OCI-LY7 (cell line): ENCODE results near the gene NTN3. TPM values are rescaled to one million over a fixed set of nuclear protein-coding genes. Genes with fewer than 3 reads are reported as not detected.

Experiments used
- BruUV-seq: library from RNA; stranded (reverse); fragments of 400-500 nt; replicated peaks from 2 replicates; lab custom pipeline; 2021; lab: Mats Ljungman, UMichigan
- CTCF ChIA-PET: fragments of 300-600 bp; sonication (Branson Sonifier 250); formaldehyde crosslinking; loops from one replicate; lab custom pipeline; 2022; ENCODE audit warnings: antibody characterized with exemption; ENCODE audit not compliant: unreplicated experiment; lab: Charles Lee
- POLR2A ChIA-PET: fragments of 300-600 bp; sonication (Branson Sonifier 250); formaldehyde crosslinking; loops from one replicate; lab custom pipeline; 2022; ENCODE audit warnings: antibody characterized with exemption; lab: Charles Lee
- DNase-seq: peaks from one replicate; pipeline ENCODE4 v3.0.0-alpha.2; 2015; ENCODE audit warnings: low spot score
- H2AFZ ChIP-seq: fragments of 200-600 bp; sonication (generic), shearing (Covaris generic); 2 replicates; pipeline ENCODE4 v1.6.1; 2014; ENCODE audit warnings: mild to moderate bottlenecking, antibody characterized with exemption, low read length, moderate library complexity
- H3K27ac ChIP-seq: fragments of 200-600 bp; sonication (generic); 2 replicates; pipeline ENCODE4 v1.5.1; 2014; ENCODE audit warnings: mixed run types, low read depth, mild to moderate bottlenecking, moderate library complexity, low read length, inconsistent platforms; ENCODE audit not compliant: poor library complexity, severe bottlenecking
- H3K36me3 ChIP-seq: fragments of 200-600 bp; sonication (generic); 2 replicates; pipeline ENCODE4 v1.6.1; 2014; ENCODE audit warnings: mild to moderate bottlenecking, antibody characterized with exemption, low read length, moderate library complexity, mixed read lengths; ENCODE audit not compliant: insufficient read depth
- H3K4me1 ChIP-seq: fragments of 200-600 bp; sonication (generic); 2 replicates; pipeline ENCODE4 v1.5.1; 2014; ENCODE audit warnings: mild to moderate bottlenecking, low read length; ENCODE audit not compliant: insufficient read depth, poor library complexity, severe bottlenecking
- H3K4me2 ChIP-seq: fragments of 200-600 bp; sonication (generic); 2 replicates; pipeline ENCODE4 v1.6.1; 2014; ENCODE audit warnings: mild to moderate bottlenecking, low read length
- H3K4me3 ChIP-seq: fragments of 200-600 bp; sonication (generic); 2 replicates; pipeline ENCODE4 v1.5.1; 2014; ENCODE audit warnings: mild to moderate bottlenecking, low read depth, low read length; ENCODE audit not compliant: poor library complexity, severe bottlenecking
- H3K79me2 ChIP-seq: fragments of 200-600 bp; sonication (generic); 2 replicates; pipeline ENCODE4 v1.6.1; 2016; ENCODE audit warnings: low read depth, mild to moderate bottlenecking, low read length, moderate library complexity, mixed read lengths; ENCODE audit not compliant: insufficient read depth
- H3K9me2 ChIP-seq: fragments of 200-600 bp; sonication (generic); 2 replicates; pipeline ENCODE4 v1.6.1; 2016; ENCODE audit warnings: mild to moderate bottlenecking, low read length, mixed read lengths; ENCODE audit not compliant: insufficient read depth
- H3K9me3 ChIP-seq: fragments of 200-600 bp; sonication (generic); 2 replicates; pipeline ENCODE4 v1.6.1; 2014; ENCODE audit warnings: mild to moderate bottlenecking, mixed run types, low read length, mixed read lengths
- H4K20me1 ChIP-seq: fragments of 200-600 bp; sonication (generic); 2 replicates; pipeline ENCODE4 v1.6.1; 2014; ENCODE audit warnings: mild to moderate bottlenecking, antibody characterized with exemption, low read length, moderate library complexity, mixed read lengths; ENCODE audit not compliant: insufficient read depth
- EZH2phosphoT487 ChIP-seq: fragments of 200-600 bp; sonication (generic); IDR thresholded peaks from 2 replicates; pipeline ENCODE4 v1.6.1; 2018; ENCODE audit warnings: low read depth, borderline replicate concordance, mild to moderate bottlenecking, mixed run types, antibody characterized with exemption, low read length, moderate library complexity, mixed read lengths
- intact Hi-C: fragments of 100-400 bp; cut with micrococcal nuclease; formaldehyde crosslinking; loops from one replicate; pipeline ENCODE4 v1.10.0; 2022; ENCODE audit not compliant: unreplicated experiment
- total RNA-seq, 2 experiments: library from RNA; depleted of rRNA in 1 of 2; stranded (reverse); fragments of >200 nt in 1 of 2; shearing (Covaris generic) in 1 of 2; gene quantifications; 2 replicates each; pipeline ENCODE4 v1.2.3, GENCODE V29; 2014 to 2022
- TF ChIP-seq, protein P1 (sequence below): fragments of 200-600 bp; sonication (generic); conservative IDR thresholded peaks from 2 replicates; pipeline ENCODE4 v1.5.1; 2014; ENCODE audit warnings: mild to moderate bottlenecking, antibody characterized with exemption, low read length, moderate library complexity, mixed read lengths

NTN3 gene
- total RNA-seq, 2 experiments from 2014 or later, result 1.7 to 2.3 TPM

GRCh38 chr16:2505695-2506094 lies 34.6 kb downstream of the NTN3 start:
- H3K36me3 ChIP-seq, result peaks cover 14% of the 10 kb centered on the region; the same call in 1 of the 2 replicates
- POLR2A ChIA-PET, result no interaction called here
- BruUV-seq, result no TSS peak
- no peak for DNase-seq
- no peaks in the 10 kb centered on the region for H3K9me2 ChIP-seq
- no peak overlapping the region for H3K4me3 ChIP-seq
- CTCF ChIA-PET, result no interaction called here
- H3K79me2 ChIP-seq, result no peaks in the 10 kb centered on the region
- H2AFZ ChIP-seq, result no peak overlapping the region
- H3K9me3 ChIP-seq, result no peaks in the 10 kb centered on the region
- H4K20me1 ChIP-seq, result no peaks in the 10 kb centered on the region
- TF ChIP-seq, protein P1, sequence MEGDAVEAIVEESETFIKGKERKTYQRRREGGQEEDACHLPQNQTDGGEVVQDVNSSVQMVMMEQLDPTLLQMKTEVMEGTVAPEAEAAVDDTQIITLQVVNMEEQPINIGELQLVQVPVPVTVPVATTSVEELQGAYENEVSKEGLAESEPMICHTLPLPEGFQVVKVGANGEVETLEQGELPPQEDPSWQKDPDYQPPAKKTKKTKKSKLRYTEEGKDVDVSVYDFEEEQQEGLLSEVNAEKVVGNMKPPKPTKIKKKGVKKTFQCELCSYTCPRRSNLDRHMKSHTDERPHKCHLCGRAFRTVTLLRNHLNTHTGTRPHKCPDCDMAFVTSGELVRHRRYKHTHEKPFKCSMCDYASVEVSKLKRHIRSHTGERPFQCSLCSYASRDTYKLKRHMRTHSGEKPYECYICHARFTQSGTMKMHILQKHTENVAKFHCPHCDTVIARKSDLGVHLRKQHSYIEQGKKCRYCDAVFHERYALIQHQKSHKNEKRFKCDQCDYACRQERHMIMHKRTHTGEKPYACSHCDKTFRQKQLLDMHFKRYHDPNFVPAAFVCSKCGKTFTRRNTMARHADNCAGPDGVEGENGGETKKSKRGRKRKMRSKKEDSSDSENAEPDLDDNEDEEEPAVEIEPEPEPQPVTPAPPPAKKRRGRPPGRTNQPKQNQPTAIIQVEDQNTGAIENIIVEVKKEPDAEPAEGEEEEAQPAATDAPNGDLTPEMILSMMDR, result no peak
- TF ChIP-seq EZH2phosphoT487, result no peak
- no peak overlapping the region for H3K4me2 ChIP-seq
- intact Hi-C loops, result no loop called here
- H3K27ac ChIP-seq, result no peak overlapping the region
- peaks cover 42% of the 10 kb centered on the region for H3K4me1 ChIP-seq

DNA sequence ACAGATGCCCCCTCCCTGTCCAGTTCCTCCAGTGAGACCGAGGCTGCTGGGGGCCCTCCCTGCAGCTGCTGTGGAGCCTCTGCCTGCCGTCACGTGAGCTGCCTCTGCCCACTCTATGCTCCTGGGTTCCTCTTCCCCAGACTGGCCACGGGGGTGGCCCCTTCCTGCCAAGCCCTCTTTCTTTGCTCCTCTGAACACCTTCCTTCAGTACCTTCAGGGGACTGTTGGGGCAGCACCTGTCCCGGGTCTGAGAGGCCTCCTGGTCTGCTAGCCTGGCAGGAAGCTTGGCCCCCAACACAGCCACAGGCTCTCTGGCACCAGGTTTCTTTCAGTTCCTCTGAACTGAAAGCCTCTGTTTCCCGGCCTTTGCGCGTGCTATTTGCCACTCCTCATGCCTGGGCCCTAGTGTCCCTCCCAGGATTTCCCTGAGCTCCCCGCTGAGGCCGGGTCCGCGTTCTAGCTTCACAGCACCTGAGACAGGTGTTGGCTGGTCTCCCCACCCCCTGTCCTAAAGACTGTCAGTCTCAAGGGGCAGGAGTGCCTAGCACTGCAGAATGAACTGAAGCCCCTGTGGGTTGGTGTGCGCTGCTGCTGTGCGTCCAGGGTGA lies 36.1 kb downstream of the NTN3 start:
- no peaks in the 10 kb centered on the region for H4K20me1 ChIP-seq
- peak overlapping the region; percentile 43 for H3K4me2 ChIP-seq
- H3K27ac ChIP-seq, result peak overlapping the region; percentile 50
- intact Hi-C loops, result no loop called here
- peaks cover 9% of the 10 kb centered on the region; the same call in 1 of the 2 replicates for H3K36me3 ChIP-seq
- TF ChIP-seq, protein P1, result 0 out of 2 replicates have a peak, but pooled peaks have one; percentile 44
- TF ChIP-seq EZH2phosphoT487, result no peak
- BruUV-seq, result no TSS peak
- H3K79me2 ChIP-seq, result no peaks in the 10 kb centered on the region
- DNase-seq, result peak; percentile 81
- ChIA-PET POLR2A (no interaction called here), CTCF (no interaction called here)
- no peak overlapping the region for H3K4me3 ChIP-seq
- no peaks in the 10 kb centered on the region for H3K9me3 ChIP-seq
- no peak overlapping the region for H2AFZ ChIP-seq
- no peaks in the 10 kb centered on the region for H3K9me2 ChIP-seq
- H3K4me1 ChIP-seq, result peaks cover 32% of the 10 kb centered on the region

DNA sequence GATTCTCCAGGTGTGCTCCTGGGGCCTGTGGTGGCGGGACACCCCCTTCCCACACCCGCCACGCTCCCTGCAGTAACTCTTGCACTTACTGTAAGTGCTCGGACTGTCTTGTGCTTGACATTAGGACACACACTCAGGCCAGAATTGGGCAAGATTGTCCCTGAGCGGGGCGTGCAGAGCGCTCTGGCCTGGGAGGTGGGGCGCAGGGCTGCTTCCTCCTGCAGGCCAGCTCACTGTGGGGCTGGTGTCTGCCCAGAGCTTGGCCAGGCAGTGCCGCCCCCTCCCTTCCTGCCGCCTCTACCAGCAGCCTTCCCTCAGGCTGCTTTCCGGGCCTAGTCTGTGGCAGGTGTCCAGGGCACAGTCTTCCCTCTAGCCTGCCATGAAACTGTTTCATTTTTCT lies 36.6 kb downstream of the NTN3 start:
- TF ChIP-seq, protein P1, result no peak
- TF ChIP-seq EZH2phosphoT487, result no peak
- no peaks in the 10 kb centered on the region for H3K79me2 ChIP-seq
- no peak for DNase-seq
- intact Hi-C loops, result no loop called here
- H3K36me3 ChIP-seq, result peaks cover 5% of the 10 kb centered on the region; the same call in 1 of the 2 replicates
- peaks cover 37% of the 10 kb centered on the region for H3K4me1 ChIP-seq
- no peaks in the 10 kb centered on the region for H3K9me3 ChIP-seq
- no peak overlapping the region for H2AFZ ChIP-seq
- H3K4me2 ChIP-seq, result peak overlapping the region; percentile 43; the same call in 1 of the 2 replicates
- H4K20me1 ChIP-seq, result no peaks in the 10 kb centered on the region
- POLR2A ChIA-PET, result no interaction called here
- CTCF ChIA-PET, result no interaction called here
- H3K9me2 ChIP-seq, result no peaks in the 10 kb centered on the region
- H3K27ac ChIP-seq, result peak overlapping the region; percentile 50
- BruUV-seq, result no TSS peak
- no peak overlapping the region for H3K4me3 ChIP-seq
